GM18511 (cell line): ENCODE data around the gene PRR14L.
"Not testable (repeated sequence)": the region's sequence is repeated elsewhere in the genome, so short reads cannot be mapped to it uniquely, and the experiment has no call there.

Experiments
- ATAC-seq: cut with Tn5 transposase; IDR thresholded peaks from one replicate; pipeline ENCODE4 v1.9.1; 2021; ENCODE audit warnings: mild to moderate bottlenecking, moderate library complexity; ENCODE audit not compliant: unreplicated experiment

The PRR14L gene

DNA sequence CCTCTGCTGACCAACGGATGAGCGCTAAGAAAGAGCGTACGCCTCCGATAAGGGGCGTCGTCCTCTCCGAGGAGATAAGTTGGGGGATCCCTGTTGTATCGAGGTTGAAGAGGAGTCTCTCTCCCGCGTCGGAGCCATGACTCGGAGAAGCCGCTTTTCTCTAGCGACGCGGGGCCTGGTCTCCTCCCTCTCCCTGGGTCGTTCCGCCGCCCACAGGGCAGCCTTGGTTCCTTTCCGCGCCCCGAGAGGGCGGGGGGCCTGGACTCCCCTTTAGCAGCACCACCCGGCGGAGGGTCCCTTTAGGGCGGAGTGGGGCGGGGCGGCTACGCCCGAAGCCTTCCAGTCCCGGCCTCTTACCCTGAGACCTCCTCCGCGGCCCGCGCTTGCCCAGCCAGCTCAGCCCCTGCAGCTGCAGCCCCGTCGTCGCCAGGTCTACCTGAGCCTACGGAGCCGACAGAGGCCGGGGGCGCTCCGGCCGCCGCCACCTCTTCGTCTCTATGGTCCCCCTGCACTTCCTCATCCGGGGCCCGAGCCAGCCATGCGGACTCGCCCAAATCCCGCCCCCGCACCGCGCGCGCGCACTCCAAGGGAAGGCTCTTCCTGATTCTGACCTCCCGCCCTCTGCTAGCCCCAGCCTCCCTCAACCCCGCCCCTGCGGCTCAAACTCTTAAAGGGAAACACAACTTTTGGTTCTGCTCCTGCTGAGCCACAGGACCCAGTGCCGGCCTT is at the start of gene PRR14L:
Gene PRR14L, minus strand, starts transcription at position 497 of the 729 bp plus-strand sequence. CDS start 11,272 bp downstream, outside the sequence.
- peak; percentile 61 for ATAC-seq

DNA sequence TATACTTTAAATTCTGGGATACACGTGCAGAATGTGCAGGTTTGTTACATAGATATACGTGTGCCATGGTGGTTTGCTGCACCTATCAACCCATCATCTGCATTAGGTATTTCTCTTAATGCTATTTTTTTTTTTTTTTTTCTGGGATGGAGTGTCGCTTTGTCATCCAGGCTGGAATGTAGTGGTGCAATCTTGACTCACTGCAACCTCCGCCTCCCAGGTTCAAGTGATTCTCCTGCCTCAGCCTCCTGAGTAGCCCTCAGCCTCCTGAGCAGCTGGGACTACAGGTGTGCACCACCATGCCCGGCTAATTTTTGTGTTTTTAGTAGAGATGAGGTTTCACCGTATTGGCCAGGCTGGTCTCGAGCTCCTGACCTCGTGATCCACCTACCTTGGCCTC is 49.4 kb upstream of the PRR14L start:
- not testable (repeated sequence) for ATAC-seq

DNA sequence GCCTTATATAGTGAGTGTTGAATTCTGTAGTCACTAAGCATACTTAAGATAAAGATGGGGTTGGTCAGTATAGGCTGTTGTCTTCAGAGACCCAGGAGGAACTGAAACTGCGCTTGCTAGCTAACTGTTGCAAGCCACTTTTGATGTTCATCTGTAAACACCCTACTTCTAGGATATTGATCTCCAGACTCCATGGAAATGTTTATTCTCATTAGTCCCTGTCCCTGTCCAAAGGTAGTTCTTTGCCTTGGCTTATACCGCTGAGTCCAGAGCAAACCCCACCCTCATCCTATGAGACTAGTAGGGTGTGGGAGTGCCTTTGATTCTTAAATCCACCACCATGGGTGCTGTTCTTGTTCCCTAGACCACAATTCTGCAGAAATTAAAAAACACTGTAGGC is 40.3 kb upstream of the PRR14L start:
- no peak for ATAC-seq

DNA sequence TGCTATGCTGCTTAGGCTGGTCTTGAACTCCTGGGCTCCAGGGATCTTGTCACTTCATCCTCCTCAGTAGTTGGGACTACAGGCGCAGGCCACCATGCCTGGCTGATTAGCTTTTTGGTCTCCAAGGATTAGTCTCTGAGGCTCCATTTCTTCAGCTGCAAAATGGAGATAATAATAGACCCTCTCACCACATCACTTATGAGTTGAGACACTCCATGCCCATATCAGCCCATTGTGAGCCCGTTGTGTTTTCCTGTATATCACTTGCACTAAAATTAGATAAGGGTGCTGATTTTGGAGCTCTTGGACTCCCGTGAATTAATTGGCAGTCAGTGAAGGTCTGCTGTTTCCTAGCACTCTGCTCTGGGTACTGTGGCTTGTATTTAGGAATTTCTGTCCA is 39.9 kb upstream of the PRR14L start:
- ATAC-seq = no peak

GRCh38 chr22:31776231-31776630 is 26.3 kb upstream of the PRR14L start:
- no peak for ATAC-seq

GRCh38 chr22:31773416-31773815 is 23.5 kb upstream of the PRR14L start:
- ATAC-seq = no peak

GRCh38 chr22:31768422-31769059 is 18.6 kb upstream of the PRR14L start:
- ATAC-seq = no peak

- ATAC-seq = no peak
Observed at GRCh38 chr22:31764785-31765184, 14.9 kb upstream of the PRR14L start.

- ATAC-seq = not testable (repeated sequence)
Observed at GRCh38 chr22:31758860-31759259, 8.9 kb upstream of the PRR14L start.

DNA sequence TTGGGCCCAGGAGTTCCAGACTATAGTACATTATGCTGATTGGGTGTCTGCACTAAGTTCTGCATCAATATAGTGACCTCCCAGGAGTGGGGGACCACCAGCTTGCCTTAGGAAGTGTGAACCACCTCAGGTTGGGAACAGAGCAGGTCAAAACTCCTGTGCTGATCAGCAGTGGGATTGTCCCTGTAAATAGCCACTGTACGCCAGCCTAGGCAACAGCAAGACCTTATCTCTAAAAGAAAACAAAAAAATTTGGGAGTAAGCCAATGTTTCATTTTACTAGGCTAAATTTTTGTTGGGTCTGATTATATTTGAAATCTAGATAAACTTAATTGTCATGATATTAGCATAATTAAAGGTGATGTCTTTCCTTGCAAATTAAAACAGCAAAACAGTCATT is 7.3 kb upstream of the PRR14L start:
- ATAC-seq = no peak

DNA sequence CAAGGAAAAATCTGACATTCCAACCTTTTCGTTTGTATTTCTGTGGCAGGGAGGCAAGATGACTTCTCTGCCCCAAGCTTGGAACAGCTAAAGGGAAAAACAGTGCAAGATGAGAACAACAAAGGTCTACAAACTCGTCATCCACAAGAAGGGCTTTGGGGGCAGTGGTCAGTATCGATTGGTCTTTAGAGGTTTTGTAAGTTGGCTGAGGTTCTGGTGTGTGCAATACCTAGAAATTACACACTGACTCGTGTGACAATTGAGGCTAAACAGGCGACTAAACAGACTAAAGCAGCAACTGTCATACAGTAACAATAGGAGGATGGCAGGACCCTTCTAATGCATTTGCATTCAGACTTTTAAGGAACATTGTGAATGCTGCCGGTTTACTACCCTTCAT is 4.9 kb upstream of the PRR14L start:
- no peak for ATAC-seq

DNA sequence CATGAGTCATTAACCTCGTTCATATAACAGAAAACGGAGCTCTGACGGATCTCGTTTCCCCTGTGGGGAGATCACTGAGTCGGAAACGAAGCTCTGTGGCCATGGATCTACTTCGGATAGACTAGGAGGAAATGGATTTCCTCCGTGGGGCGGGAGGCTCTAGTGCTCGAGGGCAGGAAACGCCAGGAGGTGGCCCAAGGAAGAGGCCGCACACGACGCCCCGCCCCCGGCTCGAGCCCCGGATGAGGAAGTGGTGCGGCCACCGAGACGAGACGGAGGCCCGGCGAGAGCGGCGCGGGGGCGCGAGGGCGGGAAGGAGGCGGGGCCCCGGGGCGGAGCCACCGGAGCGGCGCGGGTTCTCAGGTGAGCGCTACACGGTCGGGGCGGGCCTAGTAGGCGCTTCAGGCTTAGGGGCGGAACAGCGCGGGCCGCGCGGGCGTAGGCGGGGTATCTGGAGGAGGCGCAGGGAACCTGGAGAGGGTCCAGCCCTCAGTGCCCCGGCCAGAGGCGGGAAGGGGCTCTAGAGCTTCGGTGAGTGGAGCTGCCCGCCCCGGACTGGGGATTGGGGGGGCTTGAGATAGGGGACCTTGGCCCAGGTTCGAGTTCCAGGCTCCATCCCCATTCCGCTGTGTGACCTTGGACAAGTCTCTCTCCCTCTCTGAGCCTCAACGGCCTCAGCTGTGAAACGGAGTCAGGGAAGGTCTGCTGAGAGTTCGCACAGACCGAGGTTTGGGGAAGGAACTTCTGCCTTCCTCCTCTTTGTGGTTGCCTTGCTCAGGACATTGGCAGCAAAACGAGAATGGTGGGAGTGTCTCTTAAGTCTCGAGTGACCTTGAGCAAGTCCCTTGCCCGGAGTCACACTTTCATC is 3.9 kb upstream of the PRR14L start, which contains the start of gene DEPDC5:
Gene DEPDC5, plus strand, starts transcription at position 386 of the 868 bp plus-strand sequence. CDS start 903 bp downstream, outside the sequence.
- ATAC-seq = peak; percentile 69

- peak; percentile 21 for ATAC-seq
Observed at GRCh38 chr22:31753005-31753633, 3.2 kb upstream of the PRR14L start.

DNA sequence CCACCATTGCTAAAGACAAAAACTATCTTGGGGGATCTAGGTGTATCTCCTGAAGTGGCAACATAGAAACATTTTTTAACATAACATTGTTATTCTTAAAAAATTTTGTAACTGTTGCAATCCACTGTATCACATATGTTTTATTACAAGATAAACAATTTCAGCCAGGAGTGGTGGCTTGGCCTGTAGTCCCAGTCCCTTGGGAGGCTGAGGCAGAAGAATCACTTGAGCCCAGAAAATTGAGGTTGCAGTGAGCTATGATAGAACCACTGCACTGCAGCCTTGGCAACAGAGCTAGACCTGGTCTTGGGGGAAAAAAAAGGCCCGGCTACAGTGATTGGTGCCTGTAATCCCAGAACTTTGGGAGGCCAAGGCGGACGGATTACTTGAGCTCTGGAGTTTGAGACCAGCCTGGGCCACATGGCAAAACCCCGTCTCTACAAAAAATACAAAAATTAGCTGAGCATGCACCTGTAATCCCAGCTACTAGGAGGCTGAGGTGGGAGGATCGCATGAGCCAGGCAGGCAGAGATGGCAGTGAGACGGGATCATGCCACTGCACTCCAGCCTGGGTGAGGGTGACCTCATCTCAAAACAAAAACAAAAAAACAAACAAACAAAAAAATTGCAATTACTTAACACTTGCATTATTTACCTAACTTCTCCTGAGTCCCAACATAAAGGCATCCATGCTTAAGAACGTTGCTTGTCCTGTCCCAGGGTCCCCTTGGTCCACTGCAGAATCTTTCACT is 2.3 kb upstream of the PRR14L start:
- no peak for ATAC-seq

- no peak for ATAC-seq
Observed at GRCh38 chr22:31750365-31751284, 693 bp upstream of the PRR14L start.

DNA sequence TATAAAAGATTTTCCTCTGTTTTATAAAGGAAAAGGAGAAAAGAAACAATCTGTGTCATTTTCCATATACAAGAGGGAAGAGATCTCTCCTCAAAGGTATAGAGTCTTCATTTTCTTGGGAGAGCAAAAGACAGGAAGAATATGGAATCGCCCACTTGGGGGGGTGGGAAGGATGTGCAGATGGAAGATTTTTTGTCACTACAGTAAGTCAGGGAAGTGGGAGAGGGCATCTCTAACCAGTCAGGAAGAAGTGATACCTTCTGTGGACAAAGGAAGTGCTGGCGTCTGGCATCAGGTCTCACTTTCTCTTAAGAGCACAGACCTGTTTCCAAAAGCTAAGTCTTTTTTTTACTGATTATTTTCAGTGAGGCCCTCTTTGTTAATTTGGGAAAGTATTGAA is 1.4 kb downstream of the PRR14L start:
- ATAC-seq = no peak

GRCh38 chr22:31747441-31747840 is 2.5 kb downstream of the PRR14L start:
- no peak for ATAC-seq

- no peak for ATAC-seq
Observed at GRCh38 chr22:31743871-31744270, 6.1 kb downstream of the PRR14L start.

DNA sequence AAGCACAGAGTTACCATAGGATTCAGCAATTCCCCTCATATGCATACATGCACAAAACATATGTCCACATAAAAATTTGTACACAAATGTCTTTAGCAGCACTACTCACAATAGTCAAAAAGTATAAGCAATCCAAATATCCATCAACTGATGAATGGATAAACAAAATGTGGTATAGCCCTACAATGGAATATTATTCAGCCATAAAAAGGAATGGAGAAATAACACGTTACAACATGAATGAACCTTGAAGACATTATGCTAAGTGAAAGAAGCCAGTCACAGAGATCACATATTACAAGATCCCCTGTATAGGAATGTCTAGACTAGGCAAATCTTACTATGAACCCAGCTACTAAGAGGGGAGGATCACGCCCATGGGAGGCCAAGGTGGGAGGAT is 7.2 kb downstream of the PRR14L start:
- ATAC-seq = no peak
